WTC11 (cell line): ENCODE data around the gene NDUFAF2. TPM values are rescaled to one million over a fixed set of nuclear protein-coding genes. Genes with fewer than 3 reads are reported as not detected.

Experiments
- ATAC-seq: fragments of 200-7000 bp; cut with Tn5 transposase; 2 replicates; pipeline ENCODE4 v1.10.0; 2021; ENCODE audit warnings: mild to moderate bottlenecking, moderate library complexity
- CTCF ChIA-PET: fragments of 300-600 bp; sonication (Branson Sonifier 250); formaldehyde crosslinking; loops from one replicate; lab custom pipeline; 2021; ENCODE audit warnings: antibody characterized with exemption; lab: Charles Lee
- POLR2A ChIA-PET: fragments of 350-600 bp; sonication (Branson Sonifier 250); formaldehyde crosslinking; loops from one replicate; lab custom pipeline; 2021; ENCODE audit warnings: antibody characterized with exemption; lab: Charles Lee
- DNase-seq: peaks from one replicate; pipeline ENCODE4 v3.0.0; 2021; ENCODE audit warnings: low spot score
- H3K27ac Mint-ChIP-seq: 2 replicates; pipeline ENCODE4 v1.8.0; 2021; ENCODE audit warnings: mixed read lengths
- H3K27me3 Mint-ChIP-seq: 2 replicates; pipeline ENCODE4 v1.8.0; 2021; ENCODE audit warnings: low read depth, mild to moderate bottlenecking, moderate library complexity, mixed read lengths
- H3K36me3 Mint-ChIP-seq: 2 replicates; pipeline ENCODE4 v1.8.0; 2021; ENCODE audit warnings: mixed read lengths
- H3K4me1 Mint-ChIP-seq: 2 replicates; pipeline ENCODE4 v1.8.0; 2022; ENCODE audit warnings: mixed read lengths
- H3K4me3 Mint-ChIP-seq: 2 replicates; pipeline ENCODE4 v1.8.0; 2021; ENCODE audit warnings: mild to moderate bottlenecking, moderate library complexity, mixed read lengths
- H3K9me3 Mint-ChIP-seq: 2 replicates; pipeline ENCODE4 v1.8.0; 2021; ENCODE audit warnings: mixed read lengths
- ATF2 ChIP-seq: sonication (generic); formaldehyde crosslinking; IDR thresholded peaks from 2 replicates; pipeline ENCODE4 v1.8.1; 2022; ENCODE audit warnings: low read depth, missing genetic modification reagents, borderline replicate concordance
- CDX4 ChIP-seq: fragments of 250-450 bp; sonication (Bioruptor Pico); IDR thresholded peaks from 2 replicates; pipeline ENCODE4 v1.9.0; 2021; ENCODE audit warnings: moderate library complexity, mild to moderate bottlenecking, inconsistent platforms, borderline replicate concordance
- E2F5 ChIP-seq: sonication (generic); formaldehyde crosslinking; IDR thresholded peaks from 2 replicates; pipeline ENCODE4 v1.8.1; 2022; ENCODE audit warnings: mild to moderate bottlenecking, moderate library complexity, missing genetic modification reagents
- ERG ChIP-seq: fragments of 250-450 bp; sonication (Bioruptor Pico); IDR thresholded peaks from 2 replicates; pipeline ENCODE4 v1.8.0; 2021; ENCODE audit warnings: mild to moderate bottlenecking
- ESRRA ChIP-seq: sonication (generic); formaldehyde crosslinking; IDR thresholded peaks from 2 replicates; pipeline ENCODE4 v1.8.1; 2022; ENCODE audit warnings: mild to moderate bottlenecking, missing genetic modification reagents, borderline replicate concordance
- GRHL2 ChIP-seq: fragments of 250-450 bp; sonication (Bioruptor Pico); IDR thresholded peaks from 2 replicates; pipeline ENCODE4 v1.8.0; 2022; ENCODE audit warnings: mild to moderate bottlenecking, moderate library complexity; ENCODE audit not compliant: insufficient replicate concordance, severe bottlenecking
- JAZF1 ChIP-seq: fragments of 250-450 bp; sonication (Bioruptor Pico); IDR thresholded peaks from 2 replicates; pipeline ENCODE4 v1.9.0; 2021; ENCODE audit warnings: moderate library complexity, mild to moderate bottlenecking, inconsistent platforms
- JUN ChIP-seq: sonication (generic); formaldehyde crosslinking; IDR thresholded peaks from 2 replicates; pipeline ENCODE4 v1.8.0; 2023; ENCODE audit warnings: mild to moderate bottlenecking, missing genetic modification reagents
- MXD4 ChIP-seq: fragments of 250-450 bp; sonication (Bioruptor Pico); IDR thresholded peaks from 2 replicates; pipeline ENCODE4 v1.8.0; 2021; ENCODE audit warnings: mild to moderate bottlenecking, moderate library complexity, borderline replicate concordance
- MYBL2 ChIP-seq: sonication (generic); formaldehyde crosslinking; IDR thresholded peaks from 2 replicates; pipeline ENCODE4 v1.8.1; 2023; ENCODE audit warnings: mild to moderate bottlenecking, moderate library complexity, missing genetic modification reagents
- NR2C2 ChIP-seq: sonication (generic); formaldehyde crosslinking; IDR thresholded peaks from 2 replicates; pipeline ENCODE4 v1.8.0; 2022; ENCODE audit warnings: mild to moderate bottlenecking, missing genetic modification reagents
- SMAD3 ChIP-seq: sonication (generic); formaldehyde crosslinking; IDR thresholded peaks from 2 replicates; pipeline ENCODE4 v1.8.0; 2022; ENCODE audit warnings: missing genetic modification reagents, mild to moderate bottlenecking, borderline replicate concordance
- SMAD4 ChIP-seq: sonication (generic); formaldehyde crosslinking; IDR thresholded peaks from 2 replicates; pipeline ENCODE4 v1.8.0; 2022; ENCODE audit warnings: mild to moderate bottlenecking, missing genetic modification reagents
- SOX15 ChIP-seq: fragments of 250-450 bp; sonication (Bioruptor Pico); IDR thresholded peaks from 2 replicates; pipeline ENCODE4 v1.9.0; 2021; ENCODE audit warnings: mild to moderate bottlenecking
- SP1 ChIP-seq: sonication (generic); formaldehyde crosslinking; conservative IDR thresholded peaks from 2 replicates; pipeline ENCODE4 v1.8.1; 2022; ENCODE audit warnings: missing genetic modification reagents
- USF1 ChIP-seq: sonication (generic); formaldehyde crosslinking; IDR thresholded peaks from 2 replicates; pipeline ENCODE4 v1.8.0; 2022; ENCODE audit warnings: mild to moderate bottlenecking, missing genetic modification reagents
- ZBTB43 ChIP-seq: sonication (generic); formaldehyde crosslinking; IDR thresholded peaks from 2 replicates; pipeline ENCODE4 v1.8.1; 2023; ENCODE audit warnings: mild to moderate bottlenecking, missing genetic modification reagents
- ZNF138 ChIP-seq: sonication (generic); formaldehyde crosslinking; conservative IDR thresholded peaks from 2 replicates; pipeline ENCODE4 v1.8.1; 2022; ENCODE audit warnings: mild to moderate bottlenecking, moderate library complexity, missing genetic modification reagents
- ZNF232 ChIP-seq: sonication (generic); formaldehyde crosslinking; IDR thresholded peaks from 2 replicates; pipeline ENCODE4 v1.8.0; 2022; ENCODE audit warnings: mild to moderate bottlenecking, missing genetic modification reagents
- ZNF281 ChIP-seq: sonication (generic); formaldehyde crosslinking; IDR thresholded peaks from 2 replicates; pipeline ENCODE4 v1.8.0; 2023; ENCODE audit warnings: mild to moderate bottlenecking, missing genetic modification reagents
- ZNF671 ChIP-seq: fragments of 250-450 bp; sonication (Bioruptor Pico); IDR thresholded peaks from 2 replicates; pipeline ENCODE4 v1.8.0; 2021; ENCODE audit warnings: mild to moderate bottlenecking
- total RNA-seq: library from RNA; stranded (reverse); gene quantifications from 3 replicates; pipeline ENCODE4 v1.2.3, GENCODE V29; 2021

The NDUFAF2 gene
- total RNA-seq, 1 experiment from 2014 or later, result 42.0 TPM

GRCh38 chr5:61148515-61148914, 203.5 kb downstream of the NDUFAF2 start:
- DNase-seq (no peak), ATAC-seq (no peak)
- no peak for TF ChIP-seq SOX15 (CRISPR knock-in tag)
- POLR2A ChIA-PET, result no interaction called here
- Mint-ChIP-seq H3K27ac (no peak overlapping the region), H3K36me3 (no peaks in the 10 kb centered on the region), H3K4me3 (no peak overlapping the region), H3K27me3 (no peaks in the 10 kb centered on the region), H3K9me3 (no peaks in the 10 kb centered on the region), H3K4me1 (no peaks in the 10 kb centered on the region)
- CTCF ChIA-PET, result interaction anchor here (1.9 kb wide), 1 partner anchor 510 kb away, joined by 4 read pairs; no protein-coding TSS in a partner anchor

- ATAC-seq (no peak), DNase-seq (no peak)
- ChIA-PET POLR2A (no interaction called here), CTCF (no interaction called here)
- peaks cover 8% of the 10 kb centered on the region for H3K36me3 Mint-ChIP-seq
- H3K27ac Mint-ChIP-seq, result no peak overlapping the region
- TF ChIP-seq GRHL2 (CRISPR knock-in tag) (no peak), JUN (CRISPR knock-in tag) (no peak), MXD4 (CRISPR knock-in tag) (no peak), USF1 (CRISPR knock-in tag) (no peak), NR2C2 (CRISPR knock-in tag) (no peak), ZNF281 (CRISPR knock-in tag) (no peak), E2F5 (no peak), ZBTB43 (CRISPR knock-in tag) (no peak)
- no peaks in the 10 kb centered on the region for H3K27me3 Mint-ChIP-seq
- no peaks in the 10 kb centered on the region for H3K9me3 Mint-ChIP-seq
- H3K4me3 Mint-ChIP-seq, result no peak overlapping the region
- no peaks in the 10 kb centered on the region for H3K4me1 Mint-ChIP-seq
Measured at GRCh38 chr5:61151893-61152292, 206.9 kb downstream of the NDUFAF2 start.

- Mint-ChIP-seq H3K4me1 (peaks cover 13% of the 10 kb centered on the region), H3K27ac (no peak overlapping the region), H3K4me3 (no peak overlapping the region), H3K36me3 (peaks cover 39% of the 10 kb centered on the region), H3K9me3 (peaks cover 7% of the 10 kb centered on the region), H3K27me3 (no peaks in the 10 kb centered on the region)
- ChIA-PET POLR2A (no interaction called here), CTCF (no interaction called here)
- ATAC-seq (no peak), DNase-seq (no peak)
- no peak for TF ChIP-seq ZNF671 (CRISPR knock-in tag)
- no peak for TF ChIP-seq SMAD4 (CRISPR knock-in tag)
- no peak for TF ChIP-seq ATF2 (CRISPR knock-in tag)
- TF ChIP-seq SMAD3 (CRISPR knock-in tag), result no peak
- TF ChIP-seq ERG (CRISPR knock-in tag), result no peak
- no peak for TF ChIP-seq ZNF138
- no peak for TF ChIP-seq SP1
- no peak for TF ChIP-seq E2F5
- no peak for TF ChIP-seq JAZF1
- TF ChIP-seq ESRRA (CRISPR knock-in tag), result no peak
- TF ChIP-seq MYBL2 (CRISPR knock-in tag), result no peak
- no peak for TF ChIP-seq ZNF232 (CRISPR knock-in tag)
- TF ChIP-seq NR2C2 (CRISPR knock-in tag), result no peak
- no peak for TF ChIP-seq CDX4 (CRISPR knock-in tag)
Measured at GRCh38 chr5:61159070-61159469, 214.1 kb downstream of the NDUFAF2 start.
